OCI-LY1 (cell line): Measurements from ENCODE around the gene DMRTA1.
"Not testable (repeated sequence)": the region's sequence is repeated elsewhere in the genome, so short reads cannot be mapped to it uniquely, and the experiment has no call there.

Experiments used
- H2AFZ ChIP-seq: fragments of 200-600 bp; sonication (generic), shearing (Covaris generic); 2 replicates; pipeline ENCODE4 v1.6.0; 2014; ENCODE audit warnings: antibody characterized with exemption, mild to moderate bottlenecking, low read length
- H3F3A ChIP-seq: fragments of 200-600 bp; sonication (generic), shearing (Covaris generic); 2 replicates; pipeline ENCODE4 v1.6.0; 2014; ENCODE audit warnings: mild to moderate bottlenecking, antibody characterized with exemption, low read length, moderate library complexity; ENCODE audit not compliant: insufficient read depth
- H3K27ac ChIP-seq: fragments of 200-600 bp; sonication (generic); 2 replicates; pipeline ENCODE4 v1.5.1; 2014; ENCODE audit warnings: low read length, mixed run types, mild to moderate bottlenecking, low read depth; ENCODE audit not compliant: poor library complexity, severe bottlenecking
- H3K27me3 ChIP-seq: fragments of 200-600 bp; sonication (generic); 2 replicates; pipeline ENCODE4 v1.6.0; 2014; ENCODE audit warnings: antibody characterized with exemption, mild to moderate bottlenecking, low read length, moderate library complexity; ENCODE audit not compliant: insufficient read depth
- H3K36me3 ChIP-seq: fragments of 200-600 bp; sonication (generic); 2 replicates; pipeline ENCODE4 v1.6.1; 2014; ENCODE audit warnings: mild to moderate bottlenecking, antibody characterized with exemption, low read length, moderate library complexity, mixed read lengths; ENCODE audit not compliant: insufficient read depth
- H3K4me1 ChIP-seq: fragments of 200-600 bp; sonication (generic); 2 replicates; pipeline ENCODE4 v1.5.1; 2014; ENCODE audit warnings: mild to moderate bottlenecking, low read length, moderate library complexity; ENCODE audit not compliant: insufficient read depth, severe bottlenecking
- H3K4me2 ChIP-seq: fragments of 200-600 bp; sonication (generic), shearing (Covaris generic); 2 replicates; pipeline ENCODE4 v1.6.1; 2014; ENCODE audit warnings: low read length
- H3K4me3 ChIP-seq: fragments of 200-600 bp; sonication (generic); 2 replicates; pipeline ENCODE4 v1.5.1; 2014; ENCODE audit warnings: low read length, low read depth, mild to moderate bottlenecking, mixed read lengths; ENCODE audit not compliant: poor library complexity, severe bottlenecking
- H3K79me2 ChIP-seq: fragments of 200-600 bp; shearing (Covaris generic); 2 replicates; pipeline ENCODE4 v1.6.1; 2016; ENCODE audit warnings: mixed run types, low read length, mixed read lengths; ENCODE audit not compliant: insufficient read depth
- H3K9ac ChIP-seq: fragments of 200-600 bp; sonication (generic), shearing (Covaris generic); 2 replicates; pipeline ENCODE4 v1.6.1; 2014; ENCODE audit warnings: mild to moderate bottlenecking, low read length, mixed read lengths
- H3K9me2 ChIP-seq: fragments of 200-600 bp; sonication (generic), shearing (Covaris generic); 2 replicates; pipeline ENCODE4 v1.6.1; 2014; ENCODE audit warnings: low read depth, mild to moderate bottlenecking, low read length, mixed read lengths
- H3K9me3 ChIP-seq: fragments of 200-600 bp; shearing (Covaris generic); 2 replicates; pipeline ENCODE4 v1.6.1; 2014; ENCODE audit warnings: low read length, mixed read lengths
- H4K20me1 ChIP-seq: fragments of 200-600 bp; sonication (generic), shearing (Covaris generic); 2 replicates; pipeline ENCODE4 v1.6.0; 2016; ENCODE audit warnings: mild to moderate bottlenecking, low read length; ENCODE audit not compliant: insufficient read depth
- CTCF ChIP-seq: fragments of 200-600 bp; sonication (generic), shearing (Covaris generic); IDR thresholded peaks from 2 replicates; pipeline ENCODE4 v1.5.1; 2017; ENCODE audit warnings: mild to moderate bottlenecking, antibody characterized with exemption, low read length, moderate library complexity, mixed read lengths
- EZH2 ChIP-seq: fragments of 200-600 bp; sonication (generic), shearing (Covaris generic); IDR thresholded peaks from 2 replicates; pipeline ENCODE4 v1.8.0; 2017; ENCODE audit warnings: borderline replicate concordance, mixed run types, mild to moderate bottlenecking, antibody characterized with exemption, low read length, moderate library complexity, mixed read lengths

The DMRTA1 gene

GRCh38 chr9:22427226-22427880, 19.3 kb upstream of the DMRTA1 start:
- Histone ChIP-seq H4K20me1 (no peaks in the 10 kb centered on the region), H3F3A (no peaks in the 10 kb centered on the region), H2AFZ (no peak overlapping the region), H3K9me2 (no peaks in the 10 kb centered on the region), H3K79me2 (no peaks in the 10 kb centered on the region), H3K4me1 (no peaks in the 10 kb centered on the region), H3K4me3 (no peak overlapping the region), H3K9ac (no peak overlapping the region), H3K36me3 (no peaks in the 10 kb centered on the region), H3K27me3 (no peaks in the 10 kb centered on the region), H3K27ac (no peak overlapping the region), H3K4me2 (no peak overlapping the region), H3K9me3 (no peaks in the 10 kb centered on the region)
- TF ChIP-seq EZH2, result no peak
- no peak for TF ChIP-seq CTCF

- no peak overlapping the region for H3K9ac ChIP-seq
- no peaks in the 10 kb centered on the region for H3K9me2 ChIP-seq
- H3K9me3 ChIP-seq, result no peaks in the 10 kb centered on the region
- H3K27me3 ChIP-seq, result no peaks in the 10 kb centered on the region
- TF ChIP-seq EZH2 (no peak), CTCF (no peak)
- H3K4me1 ChIP-seq, result no peaks in the 10 kb centered on the region
- H4K20me1 ChIP-seq, result no peaks in the 10 kb centered on the region
- H3K36me3 ChIP-seq, result no peaks in the 10 kb centered on the region
- no peaks in the 10 kb centered on the region for H3K79me2 ChIP-seq
- no peaks in the 10 kb centered on the region for H3F3A ChIP-seq
- H2AFZ ChIP-seq, result no peak overlapping the region
- H3K4me3 ChIP-seq, result no peak overlapping the region
- no peak overlapping the region for H3K27ac ChIP-seq
- H3K4me2 ChIP-seq, result no peak overlapping the region
Measured at GRCh38 chr9:22433691-22434090, 12.9 kb upstream of the DMRTA1 start.

GRCh38 chr9:22435252-22435651, 11.4 kb upstream of the DMRTA1 start:
- H3K9me2 ChIP-seq, H3K27ac ChIP-seq, H3K9ac ChIP-seq, H3F3A ChIP-seq, H3K27me3 ChIP-seq, H3K4me3 ChIP-seq, H3K4me2 ChIP-seq, H3K79me2 ChIP-seq, H3K9me3 ChIP-seq, H3K4me1 ChIP-seq, H2AFZ ChIP-seq, H4K20me1 ChIP-seq, H3K36me3 ChIP-seq: not testable (repeated sequence)

- not testable (repeated sequence) for H3K4me2 ChIP-seq, H3K4me3 ChIP-seq, H3F3A ChIP-seq, H3K36me3 ChIP-seq, H3K9me3 ChIP-seq, H3K9me2 ChIP-seq, H3K27ac ChIP-seq, H3K27me3 ChIP-seq, H4K20me1 ChIP-seq, H3K79me2 ChIP-seq, H2AFZ ChIP-seq, H3K4me1 ChIP-seq, H3K9ac ChIP-seq
Measured at GRCh38 chr9:22437461-22438067, 9.1 kb upstream of the DMRTA1 start.
